Astrocyte (in vitro differentiated cells and primary cell): ENCODE data around the gene MYO5B. TPM values are rescaled to one million over a fixed set of nuclear protein-coding genes. Genes with fewer than 3 reads are reported as not detected.

Source experiments
- DNase-seq: peaks from one replicate; pipeline ENCODE4 v3.0.0-alpha.2; 2010; ENCODE audit warnings: low read depth
- FAIRE-seq: peaks from 2 replicates; lab custom pipeline; 2011; peaks lifted over from hg19 to GRCh38; lab: Jason Lieb, UNC
- H2AFZ ChIP-seq: 2 replicates; pipeline ENCODE4 v1.6.0; 2012; ENCODE audit warnings: low read depth, low read length, inconsistent platforms
- H3K27ac ChIP-seq: 2 replicates; pipeline ENCODE4 v1.5.1; 2011; ENCODE audit warnings: low read depth, low read length, inconsistent platforms
- H3K27me3 ChIP-seq: 2 replicates; pipeline ENCODE4 v1.6.0; 2011; ENCODE audit warnings: low read length, inconsistent platforms; ENCODE audit not compliant: insufficient read depth
- H3K36me3 ChIP-seq: 2 replicates; pipeline ENCODE4 v1.5.1; 2011; ENCODE audit warnings: low read length, inconsistent platforms; ENCODE audit not compliant: insufficient read depth
- H3K4me1 ChIP-seq: 2 replicates; pipeline ENCODE4 v1.5.1; 2011; ENCODE audit warnings: low read length, inconsistent platforms; ENCODE audit not compliant: insufficient read depth
- H3K4me2 ChIP-seq: 2 replicates; pipeline ENCODE4 v1.6.0; 2012; ENCODE audit warnings: low read length, inconsistent platforms
- H3K4me3 ChIP-seq: 2 replicates; pipeline ENCODE4 v1.5.1; 2011; ENCODE audit warnings: low read depth, mild to moderate bottlenecking, low read length, inconsistent platforms; ENCODE audit not compliant: insufficient read depth
- H3K79me2 ChIP-seq: 2 replicates; pipeline ENCODE4 v1.6.0; 2012; ENCODE audit warnings: mild to moderate bottlenecking, low read length, inconsistent platforms; ENCODE audit not compliant: insufficient read depth
- H3K9ac ChIP-seq: 2 replicates; pipeline ENCODE4 v1.6.0; 2012; ENCODE audit warnings: mild to moderate bottlenecking, low read length, inconsistent platforms
- H3K9me3 ChIP-seq: 2 replicates; pipeline ENCODE4 v1.5.1; 2012; ENCODE audit warnings: low read depth, mild to moderate bottlenecking, low read length, inconsistent platforms; ENCODE audit not compliant: insufficient read depth
- H4K20me1 ChIP-seq: 2 replicates; pipeline ENCODE4 v1.6.0; 2012; ENCODE audit warnings: low read length, inconsistent platforms; ENCODE audit not compliant: insufficient read depth
- H3K27ac Mint-ChIP-seq: one replicate; pipeline ENCODE4 v1.8.0; 2021; ENCODE audit warnings: mild to moderate bottlenecking, mixed read lengths; ENCODE audit not compliant: unreplicated experiment
- H3K27me3 Mint-ChIP-seq: one replicate; pipeline ENCODE4 v1.8.0; 2021; ENCODE audit warnings: low read depth, mixed read lengths; ENCODE audit not compliant: unreplicated experiment
- H3K36me3 Mint-ChIP-seq: one replicate; pipeline ENCODE4 v1.8.0; 2021; ENCODE audit warnings: low read depth, mixed read lengths; ENCODE audit not compliant: unreplicated experiment
- H3K4me1 Mint-ChIP-seq: one replicate; pipeline ENCODE4 v1.8.0; 2021; ENCODE audit warnings: low read depth, mixed read lengths; ENCODE audit not compliant: unreplicated experiment
- H3K4me3 Mint-ChIP-seq: one replicate; pipeline ENCODE4 v1.8.0; 2021; ENCODE audit warnings: mild to moderate bottlenecking, moderate library complexity, mixed read lengths; ENCODE audit not compliant: unreplicated experiment
- H3K9me3 Mint-ChIP-seq: one replicate; pipeline ENCODE4 v1.8.0; 2021; ENCODE audit warnings: mild to moderate bottlenecking, mixed read lengths; ENCODE audit not compliant: unreplicated experiment
- CTCF ChIP-seq: IDR thresholded peaks from 2 replicates; pipeline ENCODE4 v1.5.1; 2011; ENCODE audit warnings: low read depth, mild to moderate bottlenecking, inconsistent platforms, low read length, moderate library complexity; ENCODE audit not compliant: insufficient read depth
- EZH2 ChIP-seq: IDR thresholded peaks from 2 replicates; pipeline ENCODE4 v1.6.1; 2012; ENCODE audit warnings: mild to moderate bottlenecking, low read length, inconsistent platforms; ENCODE audit not compliant: insufficient read depth
- total RNA-seq: library from RNA; stranded (reverse); gene quantifications from 2 replicates; pipeline ENCODE4 v1.2.1, GENCODE V29; 2021

Gene MYO5B
- total RNA-seq, 1 donor from 2014 or later = 8.3 TPM

GRCh38 chr18:50171406-50171805, 23.5 kb downstream of the MYO5B start:
- H3K4me1 ChIP-seq = no peaks in the 10 kb centered on the region
- H3K9me3 Mint-ChIP-seq = peaks cover 5% of the 10 kb centered on the region
- no peaks in the 10 kb centered on the region for H3K9me3 ChIP-seq
- no peak overlapping the region for H2AFZ ChIP-seq
- TF ChIP-seq EZH2 = no peak
- no peak for TF ChIP-seq CTCF
- H3K4me3 Mint-ChIP-seq = no peak overlapping the region
- no peaks in the 10 kb centered on the region for H3K4me1 Mint-ChIP-seq
- H3K36me3 ChIP-seq = no peaks in the 10 kb centered on the region
- no peaks in the 10 kb centered on the region for H4K20me1 ChIP-seq
- FAIRE-seq (no peak), DNase-seq (no peak)
- no peak overlapping the region for H3K27ac ChIP-seq
- H3K79me2 ChIP-seq = no peaks in the 10 kb centered on the region
- no peak overlapping the region for H3K9ac ChIP-seq
- H3K27me3 Mint-ChIP-seq = peaks cover 2% of the 10 kb centered on the region
- H3K27me3 ChIP-seq = peaks cover 5% of the 10 kb centered on the region
- H3K27ac Mint-ChIP-seq = no peak overlapping the region
- no peak overlapping the region for H3K4me2 ChIP-seq
- H3K36me3 Mint-ChIP-seq = no peaks in the 10 kb centered on the region
- no peak overlapping the region for H3K4me3 ChIP-seq

GRCh38 chr18:50170004-50170403, 24.9 kb downstream of the MYO5B start:
- H3K4me1 ChIP-seq = no peaks in the 10 kb centered on the region
- no peak for FAIRE-seq
- DNase-seq = no peak
- H3K79me2 ChIP-seq = no peaks in the 10 kb centered on the region
- peaks cover 2% of the 10 kb centered on the region for H3K27me3 Mint-ChIP-seq
- no peak overlapping the region for H3K4me3 Mint-ChIP-seq
- no peak overlapping the region for H3K4me3 ChIP-seq
- H3K27ac Mint-ChIP-seq = no peak overlapping the region
- no peak overlapping the region for H3K9ac ChIP-seq
- H3K27me3 ChIP-seq = peaks cover 3% of the 10 kb centered on the region
- no peak overlapping the region for H3K4me2 ChIP-seq
- no peaks in the 10 kb centered on the region for H3K9me3 ChIP-seq
- no peaks in the 10 kb centered on the region for H3K36me3 ChIP-seq
- no peak overlapping the region for H2AFZ ChIP-seq
- no peaks in the 10 kb centered on the region for H4K20me1 ChIP-seq
- no peaks in the 10 kb centered on the region for H3K4me1 Mint-ChIP-seq
- TF ChIP-seq EZH2 (no peak), CTCF (peak; percentile 13)
- H3K27ac ChIP-seq = no peak overlapping the region
- H3K36me3 Mint-ChIP-seq = no peaks in the 10 kb centered on the region
- H3K9me3 Mint-ChIP-seq = peaks cover 5% of the 10 kb centered on the region

GRCh38 chr18:50169149-50169548, 25.8 kb downstream of the MYO5B start:
- H3K9ac ChIP-seq = no peak overlapping the region
- no peak overlapping the region for H3K4me2 ChIP-seq
- H2AFZ ChIP-seq = no peak overlapping the region
- H3K27ac Mint-ChIP-seq = no peak overlapping the region
- no peaks in the 10 kb centered on the region for H3K9me3 ChIP-seq
- H3K27me3 Mint-ChIP-seq = peaks cover 2% of the 10 kb centered on the region
- no peak overlapping the region for H3K4me3 Mint-ChIP-seq
- no peaks in the 10 kb centered on the region for H4K20me1 ChIP-seq
- H3K79me2 ChIP-seq = no peaks in the 10 kb centered on the region
- no peaks in the 10 kb centered on the region for H3K4me1 Mint-ChIP-seq
- no peaks in the 10 kb centered on the region for H3K36me3 ChIP-seq
- H3K36me3 Mint-ChIP-seq = no peaks in the 10 kb centered on the region
- FAIRE-seq = no peak
- DNase-seq = no peak
- TF ChIP-seq EZH2 = no peak
- no peak for TF ChIP-seq CTCF
- H3K27me3 ChIP-seq = peaks cover 3% of the 10 kb centered on the region
- peaks cover 5% of the 10 kb centered on the region for H3K9me3 Mint-ChIP-seq
- H3K4me1 ChIP-seq = no peaks in the 10 kb centered on the region
- H3K4me3 ChIP-seq = no peak overlapping the region
- H3K27ac ChIP-seq = no peak overlapping the region
